T-helper 1 cell (primary cell): ENCODE measurements around the gene DCDC2B.
"Not testable (repeated sequence)": the region's sequence is repeated elsewhere in the genome, so short reads cannot be mapped to it uniquely, and the experiment has no call there.

Source experiments
- DNase-seq, 5 donors: peaks; one replicate each; pipeline ENCODE4 v3.0.0-alpha.2; 2012 to 2020

Gene DCDC2B

DNA sequence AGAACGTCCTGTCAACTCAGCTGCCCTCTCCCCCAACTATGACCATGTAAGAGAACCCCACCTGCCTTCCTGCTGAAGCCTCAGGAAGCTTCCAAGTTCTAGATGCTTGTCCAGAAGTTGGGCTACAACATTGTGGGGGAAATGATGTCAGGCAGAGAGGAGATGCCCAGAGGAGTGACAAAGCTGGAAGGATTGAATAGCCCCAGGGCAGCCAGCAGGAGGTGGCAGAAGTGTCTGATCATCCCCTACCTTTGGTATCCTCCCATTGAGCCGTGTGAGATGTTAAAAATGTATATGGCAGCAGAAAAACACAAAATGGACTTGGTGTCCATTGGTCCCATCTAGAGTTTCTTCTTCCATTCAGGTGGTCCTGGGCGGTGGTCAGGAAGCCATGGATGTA, 19.9 kb downstream of the DCDC2B start:
- no peak for DNase-seq

DNA sequence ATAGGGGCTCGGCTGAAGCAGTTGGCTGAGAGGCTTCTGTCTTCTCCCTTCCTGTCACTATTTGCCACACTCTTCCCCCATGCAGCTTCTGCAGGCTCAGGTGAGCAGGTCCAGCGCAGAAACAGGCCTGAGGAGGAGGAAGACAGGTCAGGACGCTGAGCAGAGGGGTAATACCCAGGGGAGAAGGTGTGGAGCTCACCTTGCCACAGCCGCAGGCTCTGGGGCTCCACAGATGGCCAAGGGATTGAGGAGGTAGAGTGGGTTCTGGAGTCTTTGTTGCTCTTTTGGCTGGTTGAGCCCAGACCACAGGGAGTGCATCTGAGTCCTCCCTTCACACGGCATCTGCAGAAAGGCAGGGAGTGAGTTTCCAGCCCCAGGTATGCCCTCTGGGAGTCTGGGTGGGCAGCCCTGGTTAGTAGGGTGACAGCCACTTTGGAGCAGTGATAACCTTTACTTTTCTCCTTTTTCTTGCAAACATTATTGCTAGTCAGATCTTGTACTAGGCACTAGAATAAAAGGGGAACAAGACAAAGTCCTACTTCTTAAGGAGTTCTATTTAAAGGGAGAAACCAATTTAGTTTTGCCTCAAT, 23.0 kb downstream of the DCDC2B start:
- no peak for DNase-seq

- DNase-seq: no peak
Measured at GRCh38 chr1:32232558-32233304, 23.8 kb downstream of the DCDC2B start.

DNA sequence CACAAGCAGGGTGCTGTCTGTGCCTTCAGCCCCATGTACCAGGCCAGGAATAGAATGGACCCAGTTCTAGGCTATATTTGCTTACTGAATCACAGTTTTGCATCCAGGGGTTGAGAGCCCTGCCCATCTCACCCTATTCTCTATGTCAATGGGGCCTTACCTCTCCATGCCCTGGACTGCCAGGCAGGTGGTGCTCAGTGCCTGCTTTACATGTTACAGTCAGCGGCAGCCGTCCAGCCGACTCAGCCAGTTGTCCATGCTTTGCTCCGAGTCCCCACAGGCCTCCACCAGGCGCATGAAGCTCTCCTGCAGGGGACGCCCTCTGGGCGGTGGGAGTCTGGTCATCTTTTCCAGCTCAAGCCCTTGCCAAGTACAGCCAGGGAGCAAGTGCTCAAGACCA, 25.9 kb downstream of the DCDC2B start:
- DNase-seq: no peak

- DNase-seq: no peak
Measured at GRCh38 chr1:32239337-32239736, 30.4 kb downstream of the DCDC2B start.

- no peak for DNase-seq
Measured at GRCh38 chr1:32239790-32240139, 30.9 kb downstream of the DCDC2B start.

GRCh38 chr1:32240140-32240951, 31.5 kb downstream of the DCDC2B start:
- peak; percentile 46 to 66 (median 51) for DNase-seq

- peak in 2 of 5 donors; percentile 30 to 43 for DNase-seq
Measured at GRCh38 chr1:32241001-32241763, 32.3 kb downstream of the DCDC2B start.

DNA sequence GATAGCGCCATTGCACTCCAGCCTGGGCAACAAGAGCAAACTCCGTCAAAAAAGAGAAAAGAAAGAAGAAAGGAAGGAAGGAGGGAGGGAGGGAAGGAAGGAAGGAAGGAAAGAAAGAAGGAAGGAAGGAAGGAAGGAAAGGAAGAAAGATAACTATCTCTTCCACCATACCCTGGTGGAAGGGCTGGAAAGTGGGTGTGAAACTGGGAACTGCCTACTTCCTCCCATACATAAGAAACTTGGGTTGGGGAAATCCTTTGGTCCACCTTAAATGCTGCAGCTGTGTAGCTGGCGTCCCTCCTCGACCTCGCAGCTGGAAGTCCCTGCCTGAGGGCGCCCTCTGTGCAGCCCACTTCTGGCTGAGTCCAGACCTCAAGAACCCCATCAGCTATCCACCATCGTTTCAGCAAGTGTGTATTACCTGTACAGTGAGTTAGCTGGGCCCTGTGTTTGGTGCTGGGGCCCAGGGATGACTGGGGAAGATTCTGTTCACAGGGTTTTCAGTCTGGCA, 33.5 kb downstream of the DCDC2B start:
- no peak for DNase-seq

GRCh38 chr1:32246888-32247273, 38.0 kb downstream of the DCDC2B start, which contains the start of gene FAM167B:
Gene FAM167B (plus strand): TSS chr1:32247222. CDS start chr1:32247422, 200 bp downstream.
- no peak for DNase-seq

DNA sequence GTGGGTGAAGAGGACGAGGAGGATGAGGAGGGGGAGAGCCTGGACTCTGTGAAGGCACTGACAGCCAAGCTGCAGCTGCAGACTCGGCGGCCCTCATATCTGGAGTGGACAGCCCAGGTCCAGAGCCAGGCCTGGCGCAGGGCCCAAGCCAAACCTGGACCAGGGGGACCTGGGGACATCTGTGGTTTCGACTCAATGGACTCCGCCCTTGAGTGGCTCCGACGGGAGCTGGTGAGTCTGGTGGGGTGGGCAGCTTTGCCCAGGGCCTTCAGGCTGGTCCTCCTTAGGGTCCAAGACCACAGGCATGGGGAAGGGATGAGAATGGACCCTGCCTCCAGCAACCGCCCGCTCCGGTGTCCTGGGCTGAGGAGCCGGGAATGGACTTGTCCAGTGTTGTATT, 38.6 kb downstream of the DCDC2B start:
- no peak for DNase-seq

GRCh38 chr1:32247983-32248889, 39.3 kb downstream of the DCDC2B start:
- DNase-seq: peak; percentile 55 to 85 (median 68)

GRCh38 chr1:32249831-32250525, 41.1 kb downstream of the DCDC2B start:
- peak; percentile 61 to 93 (median 76) for DNase-seq

- peak; percentile 28 to 80 (median 45) for DNase-seq
Measured at GRCh38 chr1:32250893-32251716, 42.2 kb downstream of the DCDC2B start, which contains the start of gene LCK. Gene LCK (plus strand): TSS chr1:32251265. CDS start chr1:32274330, 23,065 bp downstream.

- DNase-seq: peak in 1 of 5 donors; percentile 81
Measured at GRCh38 chr1:32255072-32256071, 46.5 kb downstream of the DCDC2B start.

DNA sequence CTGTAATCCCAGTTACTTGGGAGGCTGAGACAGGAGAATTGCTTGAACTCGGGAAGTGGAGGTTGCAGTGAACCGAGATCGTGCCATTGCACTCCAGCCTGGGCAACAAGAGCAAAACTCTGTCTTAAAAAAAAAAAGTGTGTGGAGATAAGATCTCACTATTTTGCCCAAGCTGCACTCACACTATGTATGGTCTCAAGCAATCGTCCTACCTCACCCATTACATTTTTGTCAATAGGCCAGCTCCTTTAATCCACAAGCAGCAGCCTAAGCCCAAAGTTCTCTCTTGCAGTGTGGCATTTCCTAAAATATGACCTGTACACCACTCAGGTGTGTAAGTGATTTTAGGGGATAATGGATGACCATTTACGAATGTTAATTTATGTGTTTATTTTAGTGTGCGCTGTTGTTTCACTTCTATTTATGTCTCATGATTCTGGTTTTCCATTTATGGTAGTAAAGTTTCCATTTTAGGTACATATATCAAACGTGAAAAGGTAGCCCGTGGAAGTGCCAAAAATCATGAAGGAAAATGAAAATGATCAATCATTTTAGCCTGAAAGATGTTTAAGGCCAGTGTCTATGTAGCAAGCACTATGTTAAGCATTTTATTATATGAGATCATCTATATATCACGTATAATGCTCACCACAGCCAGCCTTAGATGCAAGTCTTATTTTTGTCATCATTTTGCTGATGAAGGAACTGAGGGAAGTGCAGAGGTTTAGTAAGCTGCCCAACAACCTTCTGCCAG, 47.8 kb downstream of the DCDC2B start:
- DNase-seq: peak in 1 of 5 donors; percentile 63

DNA sequence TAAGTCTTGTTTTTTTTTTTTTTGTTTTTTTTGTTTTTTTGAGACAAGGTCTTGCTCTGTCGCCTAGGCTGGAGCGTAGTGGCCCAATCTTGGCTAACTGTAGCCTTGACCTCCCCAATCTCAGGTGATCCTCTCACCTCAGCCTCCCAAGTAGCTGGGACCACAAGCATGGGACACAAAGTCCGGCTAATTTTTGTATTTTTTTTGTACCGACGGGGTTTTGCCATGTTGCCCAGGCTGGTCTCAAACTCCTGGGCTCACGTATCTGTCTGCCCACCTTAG, 48.3 kb downstream of the DCDC2B start:
- DNase-seq: no peak

DNA sequence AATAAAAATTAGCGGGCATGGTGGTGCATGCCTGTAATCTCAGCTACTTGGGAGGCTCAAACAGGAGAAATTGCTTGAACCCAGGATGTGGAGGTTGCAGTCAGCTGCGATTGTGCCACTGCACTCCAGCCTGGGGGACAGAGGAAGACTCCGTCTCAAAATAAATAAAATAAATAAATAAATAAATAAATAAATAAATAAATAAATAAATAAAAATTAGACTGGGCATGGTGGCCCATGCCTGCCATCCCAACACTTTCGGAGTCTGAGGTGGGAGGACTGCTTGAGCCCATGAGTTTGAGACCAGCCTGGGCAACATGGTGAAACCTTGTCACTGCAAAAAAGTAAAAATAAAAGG, 54.3 kb downstream of the DCDC2B start:
- DNase-seq: not testable (repeated sequence)
